Sigmoid colon (tissue), 7 donors: ENCODE results near the gene CCDC192. TPM values are rescaled to one million over a fixed set of nuclear protein-coding genes. Genes with fewer than 3 reads are reported as not detected.

ENCODE experiments used
- DNase-seq: peaks from one replicate; pipeline ENCODE4 v3.0.0-alpha.2; 2019
- H3K27ac ChIP-seq, 4 donors: fragments of 200-600 bp; sonication (generic); one replicate each; pipeline ENCODE4 v1.5.1; 2016 to 2019; ENCODE audit warnings: mild to moderate bottlenecking in 1 of 4
- H3K27me3 ChIP-seq, 3 donors: fragments of 200-600 bp; sonication (generic); one replicate each; pipeline ENCODE4 v1.5.1; 2019; ENCODE audit warnings: mild to moderate bottlenecking in 1 of 3
- H3K36me3 ChIP-seq, 4 donors: fragments of 200-600 bp; sonication (generic); one replicate each; pipeline ENCODE4 v1.5.1; 2016 to 2019
- H3K4me1 ChIP-seq, 4 donors: fragments of 200-600 bp; sonication (generic); one replicate each; pipeline ENCODE4 v1.5.1; 2017 to 2019
- H3K4me3 ChIP-seq, 4 donors: fragments of 200-600 bp; sonication (generic); one replicate each; pipeline ENCODE4 v1.5.1; 2017 to 2019; ENCODE audit warnings: mild to moderate bottlenecking in 2 of 4, moderate library complexity in 1 of 4
- H3K9me3 ChIP-seq, 4 donors: fragments of 200-600 bp in 3 of 4; sonication (generic) in 3 of 4; one replicate each; pipeline versions ENCODE4 v1.5.1 to v1.6.1; 2013 to 2019
- EP300 ChIP-seq, 4 donors: sonication (generic); formaldehyde crosslinking; IDR thresholded peaks; one replicate each; pipeline ENCODE4 v1.6.1; 2017; ENCODE audit warnings: antibody characterized with exemption in 4 of 4
- POLR2A ChIP-seq, 2 donors: fragments of 450-650 bp; IDR thresholded peaks; one replicate each; pipeline ENCODE4 v1.6.1; 2016; ENCODE audit warnings: antibody characterized with exemption in 2 of 2, mild to moderate bottlenecking in 2 of 2, moderate library complexity in 2 of 2
- POLR2AphosphoS5 ChIP-seq, 4 donors: sonication (generic); formaldehyde crosslinking; IDR thresholded peaks; one replicate each; pipeline ENCODE4 v1.6.1; 2017; ENCODE audit warnings: antibody characterized with exemption in 4 of 4
- WGBS, 2 donors: extraction: QIAGEN DNeasy Blood & Tissue Kit; methylation state at CpG; one replicate each; pipeline ENCODE4 v1.1.7; 2013; 5-methylcytosine and 5-hydroxymethylcytosine counted together
- intact Hi-C: fragments of 100-400 bp; cut with DNase I; formaldehyde crosslinking; loops from one replicate; pipeline ENCODE4 v1.15.1; 2023
- polyA plus RNA-seq, 3 donors: library from polyadenylated mRNA; stranded (reverse); fragments of 200-250 nt; gene quantifications; one replicate each; pipeline ENCODE4 v1.2.3, GENCODE V29; 2013
- total RNA-seq, 4 donors: library from RNA; depleted of rRNA; stranded (reverse); fragments of >200 nt; gene quantifications; one replicate each; pipeline ENCODE4 v1.1.0, GENCODE V29; 2016
- TF ChIP-seq, protein P1 (sequence below), 4 experiments: fragments of 450-650 bp in 3 of 4; fragments of 200-600 bp in 1 of 4; IDR thresholded peaks; one replicate each; pipeline ENCODE4 v1.5.1; 2016 to 2019; ENCODE audit warnings: antibody characterized with exemption in 4 of 4, mild to moderate bottlenecking in 3 of 4, moderate library complexity in 2 of 4
- donor health status: healthy with polysubstance abuse.
- donor health status: Bipolar disorder and iron deficiency.
- donor health status: healthy.

Gene CCDC192
- total and polyA plus RNA-seq, 7 donors = 0.36 to 2.4 TPM; not detected in 5

- intact Hi-C loops = no loop called here
- Histone ChIP-seq H3K27ac (no peak overlapping the region), H3K4me1 (peaks cover 0 to 12% (median 0%) of the 10 kb centered on the region in 4 donors), H3K36me3 (no peaks in the 10 kb centered on the region), H3K4me3 (no peak overlapping the region), H3K9me3 (no peaks in the 10 kb centered on the region), H3K27me3 (no peaks in the 10 kb centered on the region)
- WGBS, 2 donors = 87 to 90% methylated on average over 5 of the region's 5 CpGs
- no peak for DNase-seq
- TF ChIP-seq, protein P1, sequence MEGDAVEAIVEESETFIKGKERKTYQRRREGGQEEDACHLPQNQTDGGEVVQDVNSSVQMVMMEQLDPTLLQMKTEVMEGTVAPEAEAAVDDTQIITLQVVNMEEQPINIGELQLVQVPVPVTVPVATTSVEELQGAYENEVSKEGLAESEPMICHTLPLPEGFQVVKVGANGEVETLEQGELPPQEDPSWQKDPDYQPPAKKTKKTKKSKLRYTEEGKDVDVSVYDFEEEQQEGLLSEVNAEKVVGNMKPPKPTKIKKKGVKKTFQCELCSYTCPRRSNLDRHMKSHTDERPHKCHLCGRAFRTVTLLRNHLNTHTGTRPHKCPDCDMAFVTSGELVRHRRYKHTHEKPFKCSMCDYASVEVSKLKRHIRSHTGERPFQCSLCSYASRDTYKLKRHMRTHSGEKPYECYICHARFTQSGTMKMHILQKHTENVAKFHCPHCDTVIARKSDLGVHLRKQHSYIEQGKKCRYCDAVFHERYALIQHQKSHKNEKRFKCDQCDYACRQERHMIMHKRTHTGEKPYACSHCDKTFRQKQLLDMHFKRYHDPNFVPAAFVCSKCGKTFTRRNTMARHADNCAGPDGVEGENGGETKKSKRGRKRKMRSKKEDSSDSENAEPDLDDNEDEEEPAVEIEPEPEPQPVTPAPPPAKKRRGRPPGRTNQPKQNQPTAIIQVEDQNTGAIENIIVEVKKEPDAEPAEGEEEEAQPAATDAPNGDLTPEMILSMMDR (IDR thresholded peaks at IDR 0.05) = no peak
- TF ChIP-seq EP300 (IDR thresholded peaks at IDR 0.05) = no peak
- no peak for TF ChIP-seq POLR2A (IDR thresholded peaks at IDR 0.05)
- TF ChIP-seq POLR2AphosphoS5 (IDR thresholded peaks at IDR 0.05) = no peak
Observed at GRCh38 chr5:127699416-127699815, 3.8 kb upstream of the CCDC192 start.

GRCh38 chr5:127700237-127700766, 2.9 kb upstream of the CCDC192 start:
- 87 to 88% methylated on average over 6 of the region's 6 CpGs for WGBS, 2 donors
- no peaks in the 10 kb centered on the region for H3K36me3 ChIP-seq
- TF ChIP-seq POLR2A (IDR thresholded peaks at IDR 0.05) (no peak), POLR2AphosphoS5 (IDR thresholded peaks at IDR 0.05) (no peak)
- TF ChIP-seq, protein P1 (IDR thresholded peaks at IDR 0.05) = no peak
- no peaks in the 10 kb centered on the region for H3K9me3 ChIP-seq
- H3K27me3 ChIP-seq = no peaks in the 10 kb centered on the region
- peaks cover 0 to 14% (median 3%) of the 10 kb centered on the region in 4 donors for H3K4me1 ChIP-seq
- no peak overlapping the region for H3K27ac ChIP-seq
- DNase-seq = no peak
- intact Hi-C loops = no loop called here
- H3K4me3 ChIP-seq = no peak overlapping the region

DNA sequence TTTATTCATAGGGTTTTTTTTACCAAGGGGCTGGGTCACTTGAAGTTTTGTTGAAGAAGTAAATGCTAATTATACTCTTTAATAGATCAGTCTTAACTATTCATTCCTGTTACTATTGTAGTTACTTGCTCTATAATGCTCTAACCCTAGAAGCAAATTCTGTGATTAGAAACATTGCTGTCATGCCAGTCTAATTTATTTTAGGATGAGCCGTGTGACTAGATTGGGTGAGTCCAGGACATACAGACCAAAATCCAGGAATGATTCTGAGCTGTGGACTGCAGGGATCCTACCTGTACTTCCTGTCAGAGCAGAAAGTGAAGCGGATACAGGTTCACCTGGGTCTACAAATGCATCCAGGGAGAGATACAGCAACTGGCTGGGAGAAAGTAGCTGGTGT, 757 bp upstream of the CCDC192 start:
- Histone ChIP-seq H3K4me3 (no peak overlapping the region), H3K4me1 (peaks cover 0 to 30% (median 6%) of the 10 kb centered on the region in 4 donors), H3K9me3 (no peaks in the 10 kb centered on the region), H3K27ac (peak overlapping the region in 1 of 4 donors; percentile 22), H3K27me3 (no peaks in the 10 kb centered on the region), H3K36me3 (no peaks in the 10 kb centered on the region)
- intact Hi-C loops = no loop called here
- DNase-seq = no peak
- TF ChIP-seq POLR2AphosphoS5 (IDR thresholded peaks at IDR 0.05) = no peak
- no peak for TF ChIP-seq EP300 (IDR thresholded peaks at IDR 0.05)
- TF ChIP-seq, protein P1 (IDR thresholded peaks at IDR 0.05) = no peak
- TF ChIP-seq POLR2A (IDR thresholded peaks at IDR 0.05) = no peak
- WGBS, 2 donors = 91 to 93% methylated on average over 2 of the region's 2 CpGs

DNA sequence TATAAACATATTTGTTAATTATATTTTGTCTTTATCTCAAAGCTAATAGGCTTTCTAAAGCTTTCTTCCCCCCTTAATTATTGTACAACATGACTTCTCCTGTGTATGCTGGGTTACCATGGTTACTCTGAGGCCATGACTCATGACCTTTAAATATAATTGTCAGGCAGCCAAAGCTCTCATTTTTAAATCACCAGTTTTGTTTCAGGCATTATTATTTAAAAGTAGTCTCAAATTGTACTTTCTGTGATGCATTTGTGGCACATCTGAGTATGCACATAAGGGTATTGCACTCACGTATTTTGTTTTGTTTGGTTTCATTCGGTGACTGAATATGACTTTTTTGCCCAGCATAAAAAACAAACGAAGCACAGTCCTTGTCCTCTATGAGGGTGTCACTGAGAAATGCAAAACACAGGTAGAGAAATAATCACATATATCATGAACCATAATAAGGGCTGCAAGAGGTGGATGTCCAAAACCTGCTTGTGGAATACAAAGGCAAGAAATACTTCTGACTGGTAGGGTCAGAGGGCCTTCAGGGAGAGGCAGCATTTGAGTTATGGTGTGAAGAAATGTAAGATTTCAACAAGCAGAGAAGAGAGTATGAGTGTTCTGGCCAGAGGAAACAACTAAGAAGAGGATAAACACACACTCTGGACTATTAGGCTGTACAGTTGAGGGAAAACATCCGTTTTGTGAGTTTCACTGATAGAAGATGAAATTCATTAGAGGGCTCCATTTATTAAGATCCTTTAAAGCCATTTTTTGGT, 2.1 kb downstream of the CCDC192 start:
- intact Hi-C loops = no loop called here
- H3K27ac ChIP-seq = peak overlapping the region in 3 of 4 donors; percentile 24 to 78 (median 60)
- TF ChIP-seq POLR2A (IDR thresholded peaks at IDR 0.05) (no peak), EP300 (IDR thresholded peaks at IDR 0.05) (no peak), POLR2AphosphoS5 (IDR thresholded peaks at IDR 0.05) (peak in 2 of 4 donors; percentile 10 to 16)
- TF ChIP-seq, protein P1 (IDR thresholded peaks at IDR 0.05) = no peak
- peaks cover 0 to 27% (median 6%) of the 10 kb centered on the region in 4 donors for H3K4me1 ChIP-seq
- H3K4me3 ChIP-seq = no peak overlapping the region
- H3K36me3 ChIP-seq = no peaks in the 10 kb centered on the region
- no peaks in the 10 kb centered on the region for H3K9me3 ChIP-seq
- no peak for DNase-seq
- H3K27me3 ChIP-seq = no peaks in the 10 kb centered on the region
- WGBS, 2 donors = 72 to 76% methylated on average over 4 of the region's 4 CpGs
